SK-N-SH (cell line): ENCODE data around the gene CHRND. TPM values are rescaled to one million over a fixed set of nuclear protein-coding genes. Genes with fewer than 3 reads are reported as not detected.
A peak's percentile ranks its signal among the peaks of the same experiment; 100 is the strongest.

Experiments used
- CTCF ChIA-PET: fragments of 300-600, 350-600 bp; formaldehyde crosslinking; extraction: SDS; loops from one replicate; lab custom pipeline; 2021; lab: Yijun Ruan, JAX
- POLR2A ChIA-PET: fragments of 350-600 bp; sonication (Branson Sonifier 250); formaldehyde crosslinking; extraction: SDS; loops from one replicate; lab custom pipeline; 2020; ENCODE audit warnings: antibody characterized with exemption, inconsistent platforms; lab: Yijun Ruan, JAX
- DNase-seq: peaks from one replicate; pipeline ENCODE4 v3.0.0; 2012
- H2AFZ ChIP-seq: fragments of 200-600 bp; sonication (generic); 2 replicates; pipeline ENCODE4 v1.8.1; 2016; ENCODE audit warnings: antibody characterized with exemption, mild to moderate bottlenecking, low read depth
- H3F3A ChIP-seq: fragments of 200-600 bp; sonication (generic); replicated peaks from 2 replicates; pipeline ENCODE3; 2016; ENCODE audit warnings: antibody characterized with exemption, mild to moderate bottlenecking; ENCODE audit not compliant: insufficient read depth
- H3K27ac ChIP-seq, 2 experiments: fragments of 200-500 bp in 1 of 2; fragments of 200-600 bp in 1 of 2; sonication (Bioruptor generic) in 1 of 2; sonication (generic), shearing (Covaris generic) in 1 of 2; 2 replicates each; pipeline versions ENCODE4 v1.5.1 to v1.6.1; 2014 to 2016; ENCODE audit warnings: low read depth in 2 of 2, inconsistent platforms in 1 of 2, low read length in 1 of 2, mild to moderate bottlenecking in 1 of 2, mixed read lengths in 1 of 2
- H3K27me3 ChIP-seq: fragments of 200-600 bp; sonication (generic), shearing (Covaris generic); 2 replicates; pipeline ENCODE4 v1.6.1; 2016; ENCODE audit warnings: mixed run types; ENCODE audit not compliant: insufficient read depth
- H3K36me3 ChIP-seq, 2 experiments: fragments of 200-500 bp in 1 of 2; fragments of 200-600 bp in 1 of 2; sonication (Bioruptor generic) in 1 of 2; sonication (generic) in 1 of 2; replicated peaks in 1 of 2; 2 replicates each; pipeline versions ENCODE3 to v1.5.1; 2014 to 2016; ENCODE audit warnings: low read length in 1 of 2, mild to moderate bottlenecking in 1 of 2; ENCODE audit not compliant: insufficient read depth in 2 of 2, control insufficient read depth in 1 of 2
- H3K4me1 ChIP-seq, 2 experiments: fragments of 200-500 bp in 1 of 2; fragments of 200-600 bp in 1 of 2; sonication (Bioruptor generic) in 1 of 2; sonication (generic), shearing (Covaris generic) in 1 of 2; 2 replicates each; pipeline versions ENCODE4 v1.5.1 to v1.6.1; 2014 to 2016; ENCODE audit warnings: low read depth in 1 of 2, low read length in 1 of 2, mixed run types in 1 of 2; ENCODE audit not compliant: insufficient read depth in 2 of 2, control insufficient read depth in 1 of 2
- H3K4me2 ChIP-seq: fragments of 200-600 bp; sonication (generic), shearing (Covaris generic); 2 replicates; pipeline ENCODE4 v1.6.1; 2017; ENCODE audit warnings: mixed run types
- H3K4me3 ChIP-seq, 2 experiments: fragments of 200-500 bp in 1 of 2; fragments of 200-600 bp in 1 of 2; sonication (Bioruptor generic) in 1 of 2; sonication (generic), shearing (Covaris generic) in 1 of 2; 2 replicates each; pipeline versions ENCODE4 v1.5.1 to v1.8.1; 2014 to 2016; ENCODE audit warnings: low read depth in 2 of 2, inconsistent platforms in 1 of 2, low read length in 1 of 2, mild to moderate bottlenecking in 1 of 2, mixed read lengths in 1 of 2, moderate library complexity in 1 of 2
- H3K79me2 ChIP-seq: fragments of 200-600 bp; sonication (generic); 2 replicates; pipeline ENCODE4 v1.8.1; 2017; ENCODE audit warnings: mild to moderate bottlenecking; ENCODE audit not compliant: insufficient read depth
- H3K9ac ChIP-seq: fragments of 200-600 bp; sonication (generic); 2 replicates; pipeline ENCODE4 v1.6.1; 2017; ENCODE audit warnings: mixed run types
- H3K9me2 ChIP-seq: fragments of 200-600 bp; sonication (generic); 2 replicates; pipeline ENCODE4 v1.6.1; 2017; ENCODE audit warnings: mixed run types
- H3K9me3 ChIP-seq: fragments of 200-600 bp; sonication (generic); 2 replicates; pipeline ENCODE4 v1.6.1; 2017; ENCODE audit warnings: mixed run types, mild to moderate bottlenecking, moderate library complexity
- H4K20me1 ChIP-seq: fragments of 200-600 bp; sonication (generic); 2 replicates; pipeline ENCODE4 v1.6.1; 2017; ENCODE audit warnings: mild to moderate bottlenecking, mixed run types; ENCODE audit not compliant: insufficient read depth
- EP300 ChIP-seq, 2 experiments: IDR thresholded peaks; 2 replicates each; pipeline versions ENCODE4 v1.4.0 to v1.6.1; 2012; ENCODE audit warnings: borderline replicate concordance in 1 of 2, low read depth in 1 of 2, low read length in 1 of 2
- EZH2phosphoT487 ChIP-seq: fragments of 200-600 bp; sonication (generic); IDR thresholded peaks from 2 replicates; pipeline ENCODE4 v1.6.1; 2017; ENCODE audit warnings: low read depth, mixed run types, mild to moderate bottlenecking, antibody characterized with exemption, moderate library complexity, borderline replicate concordance
- RAD21 ChIP-seq: IDR thresholded peaks from 2 replicates; pipeline ENCODE4 v1.6.1; 2012; ENCODE audit warnings: mild to moderate bottlenecking, low read length
- RXRA ChIP-seq: IDR thresholded peaks from 2 replicates; pipeline ENCODE4 v1.4.0; 2012; ENCODE audit warnings: low read depth, mild to moderate bottlenecking, borderline replicate concordance
- SIN3A ChIP-seq: IDR thresholded peaks from 2 replicates; pipeline ENCODE4 v1.6.1; 2012; ENCODE audit warnings: low read depth, mild to moderate bottlenecking, low read length, moderate library complexity, borderline replicate concordance
- TAF1 ChIP-seq: IDR thresholded peaks from 2 replicates; pipeline ENCODE4 v1.6.1; 2012; ENCODE audit warnings: low read depth, mild to moderate bottlenecking, low read length, moderate library complexity, borderline replicate concordance
- WGBS: methylation state at CpG from one replicate; pipeline ENCODE4 v1.1.6; 2017; ENCODE audit warnings: low lambda C conversion rate; 5-methylcytosine and 5-hydroxymethylcytosine counted together
- polyA plus RNA-seq, 3 experiments: library from polyadenylated mRNA; depleted of rRNA; stranded (reverse); fragments of >200 nt; gene quantifications; 2 replicates each; pipeline ENCODE4 v1.2.3, GENCODE V29; 2012
- TF ChIP-seq, protein P1 (sequence below): IDR thresholded peaks from 2 replicates; pipeline ENCODE4 v1.4.0; 2012; ENCODE audit warnings: low read depth, borderline replicate concordance

CHRND gene
- polyA plus RNA-seq, 1 of the 3 experiments (the other 2 are of a cell fraction), result 0.12 TPM

DNA sequence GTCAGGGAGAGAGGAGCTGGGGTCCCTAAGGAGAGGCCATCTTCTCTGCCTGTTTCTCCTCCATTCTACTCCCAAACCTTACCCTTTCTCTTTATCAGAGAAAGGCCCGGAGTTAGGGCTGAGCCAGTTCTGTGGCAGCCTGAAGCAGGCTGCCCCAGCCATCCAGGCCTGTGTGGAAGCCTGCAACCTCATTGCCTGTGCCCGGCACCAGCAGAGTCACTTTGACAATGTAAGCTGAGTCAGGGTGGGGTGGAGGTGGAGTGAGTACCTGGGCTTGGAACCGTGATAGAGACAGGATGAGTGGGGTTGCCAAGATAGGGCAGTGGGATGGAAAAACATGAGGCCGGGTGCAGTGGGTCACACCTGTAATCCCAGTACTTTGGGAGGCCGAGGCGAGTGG, 18.7 kb downstream of the CHRND start:
- DNase-seq, result no peak
- no peaks in the 10 kb centered on the region for H3F3A ChIP-seq
- H3K36me3 ChIP-seq, result peaks cover 2 to 5% of the 10 kb centered on the region in 2 experiments
- peaks cover 35% of the 10 kb centered on the region for H3K79me2 ChIP-seq
- no peak overlapping the region for H3K27ac ChIP-seq
- CTCF ChIA-PET, result interaction anchor here (1.6 kb wide), 1 partner anchor 23 kb away, joined by 5 read pairs; no protein-coding TSS in a partner anchor
- no peak overlapping the region for H3K4me2 ChIP-seq
- POLR2A ChIA-PET, result no interaction called here
- no peaks in the 10 kb centered on the region for H4K20me1 ChIP-seq
- no peaks in the 10 kb centered on the region for H3K9me3 ChIP-seq
- TF ChIP-seq EP300 (IDR thresholded peaks at IDR 0.05; ENCODE audit: borderline replicate concordance in 1 of 2, low read depth in 1 of 2, low read length in 1 of 2), result no peak
- H2AFZ ChIP-seq, result no peak overlapping the region
- H3K4me3 ChIP-seq, result no peak overlapping the region
- no peak overlapping the region for H3K9ac ChIP-seq
- no peaks in the 10 kb centered on the region; a peak in 2 of 4 replicates for H3K4me1 ChIP-seq
- no peaks in the 10 kb centered on the region for H3K27me3 ChIP-seq
- WGBS, result 96% methylated on average over 6 of the region's 6 CpGs
- H3K9me2 ChIP-seq, result no peaks in the 10 kb centered on the region

DNA sequence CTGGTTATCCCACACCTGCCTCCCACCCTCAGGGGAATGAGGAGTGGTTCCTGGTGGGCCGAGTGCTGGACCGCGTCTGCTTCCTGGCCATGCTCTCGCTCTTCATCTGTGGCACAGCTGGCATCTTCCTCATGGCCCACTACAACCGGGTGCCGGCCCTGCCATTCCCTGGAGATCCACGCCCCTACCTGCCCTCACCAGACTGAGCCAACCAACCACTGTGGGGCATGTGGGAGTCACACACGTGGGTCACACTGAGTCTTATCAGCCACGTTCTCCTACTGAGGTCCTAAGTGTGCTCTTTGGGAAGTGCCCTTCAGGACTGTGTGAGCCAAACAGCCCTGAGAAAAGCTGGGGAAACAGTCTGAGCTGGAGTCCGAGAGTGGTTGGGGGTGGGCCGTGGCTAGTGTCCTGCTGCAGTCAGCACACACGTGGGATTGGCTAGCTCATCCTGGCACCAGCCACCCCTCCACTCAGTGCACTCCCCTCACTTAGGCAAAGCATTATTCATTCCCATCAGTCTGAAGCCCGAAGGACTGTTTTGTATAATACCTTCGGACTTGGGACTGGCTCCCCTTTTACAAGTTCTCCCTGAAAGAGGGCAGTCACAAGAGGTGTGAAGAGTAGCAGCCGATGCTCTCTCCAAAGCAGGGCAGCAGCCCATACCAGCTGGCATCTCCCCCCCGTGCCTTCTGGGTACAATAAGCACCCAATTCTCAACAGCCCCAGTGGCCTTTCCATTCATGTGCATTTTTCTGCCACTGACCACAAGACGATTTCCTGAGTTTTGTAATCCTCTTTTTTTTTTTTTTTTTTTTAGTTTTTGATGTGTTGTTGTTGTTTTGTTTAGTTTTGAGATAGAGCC, 19.8 kb downstream of the CHRND start:
- no peak overlapping the region for H3K27ac ChIP-seq
- TF ChIP-seq RAD21 (no peak), EZH2phosphoT487 (no peak), RXRA (no peak), SIN3A (no peak), EP300 (IDR thresholded peaks at IDR 0.05; ENCODE audit: borderline replicate concordance in 1 of 2, low read depth in 1 of 2, low read length in 1 of 2) (no peak), TAF1 (no peak)
- TF ChIP-seq, protein P1, sequence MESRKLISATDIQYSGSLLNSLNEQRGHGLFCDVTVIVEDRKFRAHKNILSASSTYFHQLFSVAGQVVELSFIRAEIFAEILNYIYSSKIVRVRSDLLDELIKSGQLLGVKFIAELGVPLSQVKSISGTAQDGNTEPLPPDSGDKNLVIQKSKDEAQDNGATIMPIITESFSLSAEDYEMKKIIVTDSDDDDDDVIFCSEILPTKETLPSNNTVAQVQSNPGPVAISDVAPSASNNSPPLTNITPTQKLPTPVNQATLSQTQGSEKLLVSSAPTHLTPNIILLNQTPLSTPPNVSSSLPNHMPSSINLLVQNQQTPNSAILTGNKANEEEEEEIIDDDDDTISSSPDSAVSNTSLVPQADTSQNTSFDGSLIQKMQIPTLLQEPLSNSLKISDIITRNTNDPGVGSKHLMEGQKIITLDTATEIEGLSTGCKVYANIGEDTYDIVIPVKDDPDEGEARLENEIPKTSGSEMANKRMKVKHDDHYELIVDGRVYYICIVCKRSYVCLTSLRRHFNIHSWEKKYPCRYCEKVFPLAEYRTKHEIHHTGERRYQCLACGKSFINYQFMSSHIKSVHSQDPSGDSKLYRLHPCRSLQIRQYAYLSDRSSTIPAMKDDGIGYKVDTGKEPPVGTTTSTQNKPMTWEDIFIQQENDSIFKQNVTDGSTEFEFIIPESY, result no peak
- TF ChIP-seq, all 33 proteins: peak for 0
- Histone ChIP-seq H4K20me1 (no peaks in the 10 kb centered on the region), H3K79me2 (peaks cover 37% of the 10 kb centered on the region), H3K4me3 (no peak overlapping the region), H3K4me1 (no peaks in the 10 kb centered on the region; a peak in 2 of 4 replicates), H3K36me3 (peaks cover 2 to 5% of the 10 kb centered on the region in 2 experiments), H2AFZ (no peak overlapping the region), H3K9me3 (no peaks in the 10 kb centered on the region), H3K27me3 (no peaks in the 10 kb centered on the region), H3K9ac (no peak overlapping the region), H3K9me2 (no peaks in the 10 kb centered on the region), H3F3A (no peaks in the 10 kb centered on the region), H3K4me2 (no peak overlapping the region)
- 83% methylated on average over 9 of the region's 17 CpGs for WGBS
- ChIA-PET POLR2A (no interaction called here), CTCF (no interaction called here)
- peak; percentile 12 for DNase-seq
